Measurements from ENCODE around the gene COL4A3. TPM values are rescaled to one million over a fixed set of nuclear protein-coding genes. Genes with fewer than 3 reads are reported as not detected.

COL4A3 gene
- total and polyA plus RNA-seq, 2 donors (not counting 3 experiments of a cell fraction or from before 2014, with no cell fraction given), result not detected

GRCh38 chr2:227153758-227154486 lies 10.5 kb upstream of the COL4A3 start:
- CTCF ChIA-PET, result no interaction called here
- no peaks in the 10 kb centered on the region for H4K20me1 ChIP-seq (replicated peaks; ENCODE audit: control insufficient read depth, extremely low read depth, insufficient read depth, low read length)
- no peak overlapping the region for H3K4me3 ChIP-seq (replicated peaks in 1 of 3; ENCODE audit: insufficient read depth in 1 of 3, low read depth in 1 of 3, low read length in 3 of 3)
- dilution Hi-C loops (cut with MboI; ENCODE audit: extremely low pct_ligation_motif_present, low sequenced_read_pairs) (no loop called here), intact Hi-C loops (cut with micrococcal nuclease) (no loop called here)
- H3K4me2 ChIP-seq (ENCODE audit: insufficient read depth, low read length), result no peak overlapping the region
- POLR2A ChIA-PET, result no interaction called here
- no peaks in the 10 kb centered on the region for H3K4me1 ChIP-seq (ENCODE audit: control insufficient read depth, extremely low read depth, insufficient read depth, low read length)
- DNase-seq (ENCODE audit: low read depth, low spot score) (no peak), FAIRE-seq (no peak)
- H3K27me3 ChIP-seq (ENCODE audit: control insufficient read depth in 2 of 2, insufficient read depth in 2 of 2, low read length in 2 of 2), result no peaks in the 10 kb centered on the region
- TF ChIP-seq MYC (IDR thresholded peaks at IDR 0.05; ENCODE audit: low read depth, low read length) (no peak), JUN (IDR thresholded peaks at IDR 0.05; ENCODE audit: borderline replicate concordance, insufficient read depth, insufficient read length, low read depth) (no peak), EZH2 (IDR thresholded peaks at IDR 0.05; ENCODE audit: borderline replicate concordance, low read depth, low read length, severe bottlenecking) (no peak), GATA2 (IDR thresholded peaks at IDR 0.05; ENCODE audit: insufficient read depth, insufficient read length, low read depth, low read length) (no peak), POLR2A (IDR thresholded peaks at IDR 0.05; ENCODE audit: low read depth, low read length) (no peak), POLR2AphosphoS5 (IDR thresholded peaks at IDR 0.05; ENCODE audit: insufficient read depth, low read depth, low read length) (no peak), FOS (IDR thresholded peaks at IDR 0.05; ENCODE audit: borderline replicate concordance, insufficient read depth, low read length) (no peak), MAX (IDR thresholded peaks at IDR 0.05; ENCODE audit: insufficient read depth, insufficient read length) (no peak)
- TF ChIP-seq, protein P1, sequence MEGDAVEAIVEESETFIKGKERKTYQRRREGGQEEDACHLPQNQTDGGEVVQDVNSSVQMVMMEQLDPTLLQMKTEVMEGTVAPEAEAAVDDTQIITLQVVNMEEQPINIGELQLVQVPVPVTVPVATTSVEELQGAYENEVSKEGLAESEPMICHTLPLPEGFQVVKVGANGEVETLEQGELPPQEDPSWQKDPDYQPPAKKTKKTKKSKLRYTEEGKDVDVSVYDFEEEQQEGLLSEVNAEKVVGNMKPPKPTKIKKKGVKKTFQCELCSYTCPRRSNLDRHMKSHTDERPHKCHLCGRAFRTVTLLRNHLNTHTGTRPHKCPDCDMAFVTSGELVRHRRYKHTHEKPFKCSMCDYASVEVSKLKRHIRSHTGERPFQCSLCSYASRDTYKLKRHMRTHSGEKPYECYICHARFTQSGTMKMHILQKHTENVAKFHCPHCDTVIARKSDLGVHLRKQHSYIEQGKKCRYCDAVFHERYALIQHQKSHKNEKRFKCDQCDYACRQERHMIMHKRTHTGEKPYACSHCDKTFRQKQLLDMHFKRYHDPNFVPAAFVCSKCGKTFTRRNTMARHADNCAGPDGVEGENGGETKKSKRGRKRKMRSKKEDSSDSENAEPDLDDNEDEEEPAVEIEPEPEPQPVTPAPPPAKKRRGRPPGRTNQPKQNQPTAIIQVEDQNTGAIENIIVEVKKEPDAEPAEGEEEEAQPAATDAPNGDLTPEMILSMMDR (IDR thresholded peaks at IDR 0.05; ENCODE audit: extremely low read depth in 1 of 2, insufficient read depth in 1 of 2, low read depth in 1 of 2, low read length in 2 of 2), result no peak
- H3K9me1 ChIP-seq (replicated peaks; ENCODE audit: control insufficient read depth, extremely low read depth, insufficient read depth, low read length), result no peaks in the 10 kb centered on the region
- no TSS peak for BruUV-seq (replicated peaks)
- no peak overlapping the region for H3K27ac ChIP-seq (ENCODE audit: insufficient read depth, low read depth, low read length)
- no peak overlapping the region for H2AFZ ChIP-seq (ENCODE audit: low read depth, low read length)
- H3K36me3 ChIP-seq (ENCODE audit: control insufficient read depth in 2 of 2, extremely low read depth in 1 of 2, insufficient read depth in 2 of 2, low read length in 2 of 2), result no peaks in the 10 kb centered on the region
- no peak overlapping the region for H3K9ac ChIP-seq (replicated peaks; ENCODE audit: extremely low read depth, insufficient read depth, low read length)
- no peaks in the 10 kb centered on the region for H3K9me3 ChIP-seq (replicated peaks; ENCODE audit: control insufficient read depth, insufficient read depth, low read length)
- no peaks in the 10 kb centered on the region for H3K79me2 ChIP-seq (ENCODE audit: control insufficient read depth, insufficient read depth, low read length)
